Dendritic cell treated with granulocyte-macrophage colony-stimulating factor and Interleukin-4, amounts not matched to agents 40 ng/mL and 50 ng/mL, for 4 days (primary cell): ENCODE measurements around the gene SUPT20H.

Source experiments
- H3K27ac Mint-ChIP-seq: one replicate; pipeline ENCODE4 v1.8.0; 2022; ENCODE audit warnings: mild to moderate bottlenecking, mixed read lengths
- H3K27me3 Mint-ChIP-seq: one replicate; pipeline ENCODE4 v1.8.0; 2022; ENCODE audit warnings: mild to moderate bottlenecking, mixed read lengths
- H3K36me3 Mint-ChIP-seq: one replicate; pipeline ENCODE4 v1.8.0; 2022; ENCODE audit warnings: low read depth, mixed read lengths
- H3K4me1 Mint-ChIP-seq: one replicate; pipeline ENCODE4 v1.8.0; 2022; ENCODE audit warnings: low read depth, mixed read lengths
- H3K4me3 Mint-ChIP-seq: one replicate; pipeline ENCODE4 v1.8.0; 2022; ENCODE audit warnings: mild to moderate bottlenecking, moderate library complexity, mixed read lengths
- H3K9me3 Mint-ChIP-seq: one replicate; pipeline ENCODE4 v1.8.0; 2022; ENCODE audit warnings: mixed read lengths
- intact Hi-C: fragments of 100-400 bp; cut with micrococcal nuclease; formaldehyde crosslinking; loops from one replicate; pipeline ENCODE4 v1.15.0; 2022

SUPT20H gene

GRCh38 chr13:37089495-37089894, 30.0 kb upstream of the SUPT20H start:
- no peaks in the 10 kb centered on the region for H3K36me3 Mint-ChIP-seq
- intact Hi-C loops: no loop called here

GRCh38 chr13:37087486-37087885, 28.0 kb upstream of the SUPT20H start:
- H3K4me1 Mint-ChIP-seq: peaks cover 37% of the 10 kb centered on the region
- H3K27me3 Mint-ChIP-seq: no peaks in the 10 kb centered on the region
- intact Hi-C loops: no loop called here
- H3K4me3 Mint-ChIP-seq: no peak overlapping the region
- H3K27ac Mint-ChIP-seq: no peak overlapping the region
- H3K9me3 Mint-ChIP-seq: no peaks in the 10 kb centered on the region
- H3K36me3 Mint-ChIP-seq: no peaks in the 10 kb centered on the region

More at GRCh38 chr13:37089495-37089894, 30.0 kb upstream of the SUPT20H start:
- Mint-ChIP-seq H3K4me3 (no peak overlapping the region), H3K27me3 (no peaks in the 10 kb centered on the region), H3K9me3 (no peaks in the 10 kb centered on the region), H3K27ac (no peak overlapping the region), H3K4me1 (peaks cover 37% of the 10 kb centered on the region)

GRCh38 chr13:37085606-37086005, 26.1 kb upstream of the SUPT20H start:
- Mint-ChIP-seq H3K27me3 (peaks cover 2% of the 10 kb centered on the region), H3K4me1 (peaks cover 31% of the 10 kb centered on the region), H3K36me3 (no peaks in the 10 kb centered on the region), H3K4me3 (no peak overlapping the region), H3K27ac (no peak overlapping the region), H3K9me3 (no peaks in the 10 kb centered on the region)
- intact Hi-C loops: no loop called here

- no peaks in the 10 kb centered on the region for H3K36me3 Mint-ChIP-seq
- no peaks in the 10 kb centered on the region for H3K9me3 Mint-ChIP-seq
- H3K27me3 Mint-ChIP-seq: peaks cover 6% of the 10 kb centered on the region
- no peaks in the 10 kb centered on the region for H3K4me1 Mint-ChIP-seq
- intact Hi-C loops: loop anchor here (5.0 to 10.0 kb wide), 2 partner anchors 1505 to 1838 kb away; no protein-coding TSS in a partner anchor
- H3K27ac Mint-ChIP-seq: no peak overlapping the region
- H3K4me3 Mint-ChIP-seq: no peak overlapping the region
Observed at GRCh38 chr13:37076818-37077217, 17.3 kb upstream of the SUPT20H start.

GRCh38 chr13:37075164-37075563, 15.7 kb upstream of the SUPT20H start:
- intact Hi-C loops: loop anchor here (2.0 to 10.0 kb wide), 3 partner anchors 528 to 1840 kb away; no protein-coding TSS in a partner anchor
- Mint-ChIP-seq H3K4me3 (no peak overlapping the region), H3K4me1 (no peaks in the 10 kb centered on the region), H3K27ac (no peak overlapping the region), H3K9me3 (no peaks in the 10 kb centered on the region), H3K36me3 (no peaks in the 10 kb centered on the region), H3K27me3 (peaks cover 3% of the 10 kb centered on the region)

- Mint-ChIP-seq H3K27ac (no peak overlapping the region), H3K4me3 (no peak overlapping the region), H3K27me3 (peaks cover 3% of the 10 kb centered on the region), H3K4me1 (no peaks in the 10 kb centered on the region), H3K9me3 (no peaks in the 10 kb centered on the region), H3K36me3 (no peaks in the 10 kb centered on the region)
- intact Hi-C loops: loop anchor here (2.0 to 10.0 kb wide), 3 partner anchors 528 to 1840 kb away; no protein-coding TSS in a partner anchor
Observed at GRCh38 chr13:37074703-37075102, 15.2 kb upstream of the SUPT20H start.

- Mint-ChIP-seq H3K9me3 (no peaks in the 10 kb centered on the region), H3K27me3 (peaks cover 2% of the 10 kb centered on the region), H3K27ac (no peak overlapping the region), H3K4me3 (no peak overlapping the region), H3K4me1 (no peaks in the 10 kb centered on the region), H3K36me3 (no peaks in the 10 kb centered on the region)
- intact Hi-C loops: loop anchor here (10.0 kb wide), 1 partner anchor 1843 kb away; no protein-coding TSS in a partner anchor
Observed at GRCh38 chr13:37072024-37072423, 12.5 kb upstream of the SUPT20H start.

- H3K27ac Mint-ChIP-seq: no peak overlapping the region
- no peak overlapping the region for H3K4me3 Mint-ChIP-seq
- peaks cover 2% of the 10 kb centered on the region for H3K27me3 Mint-ChIP-seq
- intact Hi-C loops: loop anchor here (10.0 kb wide), 1 partner anchor 1844 kb away; no protein-coding TSS in a partner anchor
- H3K9me3 Mint-ChIP-seq: no peaks in the 10 kb centered on the region
- no peaks in the 10 kb centered on the region for H3K36me3 Mint-ChIP-seq
- H3K4me1 Mint-ChIP-seq: no peaks in the 10 kb centered on the region
Observed at GRCh38 chr13:37070956-37071355, 11.5 kb upstream of the SUPT20H start.

- Mint-ChIP-seq H3K27ac (no peak overlapping the region), H3K4me1 (no peaks in the 10 kb centered on the region), H3K27me3 (peaks cover 2% of the 10 kb centered on the region), H3K36me3 (no peaks in the 10 kb centered on the region), H3K4me3 (no peak overlapping the region), H3K9me3 (no peaks in the 10 kb centered on the region)
- intact Hi-C loops: loop anchor here (10.0 kb wide), 1 partner anchor 1845 kb away; no protein-coding TSS in a partner anchor
Observed at GRCh38 chr13:37070145-37070695, 10.7 kb upstream of the SUPT20H start.

GRCh38 chr13:37069597-37070103, 10.2 kb upstream of the SUPT20H start:
- H3K4me1 Mint-ChIP-seq: peaks cover 4% of the 10 kb centered on the region
- H3K36me3 Mint-ChIP-seq: no peaks in the 10 kb centered on the region
- no peak overlapping the region for H3K27ac Mint-ChIP-seq
- H3K9me3 Mint-ChIP-seq: no peaks in the 10 kb centered on the region
- peaks cover 2% of the 10 kb centered on the region for H3K27me3 Mint-ChIP-seq
- H3K4me3 Mint-ChIP-seq: no peak overlapping the region
- intact Hi-C loops: loop anchor here (10.0 kb wide), 1 partner anchor 1845 kb away; no protein-coding TSS in a partner anchor

- H3K36me3 Mint-ChIP-seq: no peaks in the 10 kb centered on the region
- no peak overlapping the region for H3K4me3 Mint-ChIP-seq
- H3K4me1 Mint-ChIP-seq: peaks cover 6% of the 10 kb centered on the region
- H3K9me3 Mint-ChIP-seq: no peaks in the 10 kb centered on the region
- intact Hi-C loops: no loop called here
- H3K27me3 Mint-ChIP-seq: peaks cover 1% of the 10 kb centered on the region
- no peak overlapping the region for H3K27ac Mint-ChIP-seq
Observed at GRCh38 chr13:37068962-37069361, 9.5 kb upstream of the SUPT20H start.

GRCh38 chr13:37067874-37068273, 8.4 kb upstream of the SUPT20H start:
- H3K4me3 Mint-ChIP-seq: no peak overlapping the region
- peaks cover 6% of the 10 kb centered on the region for H3K4me1 Mint-ChIP-seq
- H3K27me3 Mint-ChIP-seq: no peaks in the 10 kb centered on the region
- intact Hi-C loops: no loop called here
- no peaks in the 10 kb centered on the region for H3K9me3 Mint-ChIP-seq
- no peaks in the 10 kb centered on the region for H3K36me3 Mint-ChIP-seq
- H3K27ac Mint-ChIP-seq: no peak overlapping the region

GRCh38 chr13:37065890-37066526, 6.5 kb upstream of the SUPT20H start:
- no peak overlapping the region for H3K27ac Mint-ChIP-seq
- intact Hi-C loops: no loop called here
- no peaks in the 10 kb centered on the region for H3K36me3 Mint-ChIP-seq
- H3K27me3 Mint-ChIP-seq: peaks cover 2% of the 10 kb centered on the region
- no peak overlapping the region for H3K4me3 Mint-ChIP-seq
- H3K9me3 Mint-ChIP-seq: no peaks in the 10 kb centered on the region
- peaks cover 6% of the 10 kb centered on the region for H3K4me1 Mint-ChIP-seq

- Mint-ChIP-seq H3K4me1 (peaks cover 33% of the 10 kb centered on the region), H3K9me3 (no peaks in the 10 kb centered on the region), H3K27me3 (peaks cover 2% of the 10 kb centered on the region), H3K27ac (peak overlapping the region; percentile 94), H3K36me3 (peaks cover 25% of the 10 kb centered on the region), H3K4me3 (peak overlapping the region; percentile 93)
- intact Hi-C loops: loop anchor here (2.0 to 10.0 kb wide), 3 partner anchors 61 to 1287 kb away; partner anchors contain the start of genes ALG5 and UFM1
Observed at GRCh38 chr13:37059848-37060192, 332 bp upstream of the SUPT20H start.
